ENCODE results near the gene FRMD8.

DNA sequence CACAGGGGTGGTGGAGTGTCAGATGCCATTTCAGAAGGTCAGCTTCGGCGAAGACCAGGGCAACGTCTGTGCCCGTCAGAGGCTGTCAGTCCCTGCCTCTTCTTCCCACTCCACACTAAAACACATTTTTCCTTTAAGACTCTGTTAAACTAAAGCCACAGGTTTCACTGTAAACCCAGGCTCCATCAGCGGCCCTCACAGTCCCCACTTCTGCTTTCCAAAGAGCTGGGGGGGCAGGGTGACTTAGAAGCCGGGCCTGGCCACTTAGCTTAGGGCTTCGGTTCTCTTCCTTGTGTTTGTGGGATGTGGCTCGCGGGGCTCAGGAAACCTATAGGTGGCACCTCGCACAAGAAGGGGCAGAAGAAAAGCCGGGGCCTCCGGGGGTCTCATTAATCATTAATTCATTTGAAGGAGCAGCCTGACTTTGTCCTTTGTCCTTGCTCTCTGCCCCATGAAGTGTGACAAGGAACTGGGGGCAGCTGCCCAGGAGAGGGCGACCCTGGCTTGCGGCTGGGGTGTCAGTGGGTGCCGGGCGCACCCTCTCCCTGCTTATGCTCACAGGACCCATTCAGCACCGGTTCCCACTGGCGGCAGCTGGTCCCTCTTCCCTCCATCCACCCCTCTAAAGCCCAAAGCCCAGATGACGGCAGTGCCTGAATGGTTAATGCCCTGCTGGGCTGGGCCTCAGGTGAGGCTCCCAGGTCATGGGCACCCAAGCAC lies 8.1 kb upstream of the FRMD8 start:
- TF ChIP-seq, protein P1, sequence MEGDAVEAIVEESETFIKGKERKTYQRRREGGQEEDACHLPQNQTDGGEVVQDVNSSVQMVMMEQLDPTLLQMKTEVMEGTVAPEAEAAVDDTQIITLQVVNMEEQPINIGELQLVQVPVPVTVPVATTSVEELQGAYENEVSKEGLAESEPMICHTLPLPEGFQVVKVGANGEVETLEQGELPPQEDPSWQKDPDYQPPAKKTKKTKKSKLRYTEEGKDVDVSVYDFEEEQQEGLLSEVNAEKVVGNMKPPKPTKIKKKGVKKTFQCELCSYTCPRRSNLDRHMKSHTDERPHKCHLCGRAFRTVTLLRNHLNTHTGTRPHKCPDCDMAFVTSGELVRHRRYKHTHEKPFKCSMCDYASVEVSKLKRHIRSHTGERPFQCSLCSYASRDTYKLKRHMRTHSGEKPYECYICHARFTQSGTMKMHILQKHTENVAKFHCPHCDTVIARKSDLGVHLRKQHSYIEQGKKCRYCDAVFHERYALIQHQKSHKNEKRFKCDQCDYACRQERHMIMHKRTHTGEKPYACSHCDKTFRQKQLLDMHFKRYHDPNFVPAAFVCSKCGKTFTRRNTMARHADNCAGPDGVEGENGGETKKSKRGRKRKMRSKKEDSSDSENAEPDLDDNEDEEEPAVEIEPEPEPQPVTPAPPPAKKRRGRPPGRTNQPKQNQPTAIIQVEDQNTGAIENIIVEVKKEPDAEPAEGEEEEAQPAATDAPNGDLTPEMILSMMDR (IDR thresholded peaks at IDR 0.05) = no peak
- TF ChIP-seq POLR2A (IDR thresholded peaks at IDR 0.05) = no peak

Measured in body of pancreas (tissue), 4 donors.